ENCODE data around the gene CNDP1.

CNDP1 gene

GRCh38 chr18:74513149-74513882, 21.0 kb upstream of the CNDP1 start:
- Histone ChIP-seq H3K27me3 (replicated peaks; ENCODE audit: control insufficient read depth, insufficient read depth, low read length, poor library complexity, severe bottlenecking) (no peaks in the 10 kb centered on the region), H3K4me1 (ENCODE audit: control insufficient read depth, insufficient read depth, low read length, poor library complexity, severe bottlenecking) (no peaks in the 10 kb centered on the region), H3K36me3 (ENCODE audit: control insufficient read depth, insufficient read depth, low read length) (peaks cover 85% of the 10 kb centered on the region), H3K9me3 (ENCODE audit: control insufficient read depth, low read length) (no peaks in the 10 kb centered on the region), H3K4me3 (ENCODE audit: insufficient read depth, low read depth, low read length, poor library complexity, severe bottlenecking) (no peak overlapping the region), H3K27ac (ENCODE audit: insufficient read depth, low read length, poor library complexity, severe bottlenecking) (no peak overlapping the region)
- no peak for DNase-seq

DNA sequence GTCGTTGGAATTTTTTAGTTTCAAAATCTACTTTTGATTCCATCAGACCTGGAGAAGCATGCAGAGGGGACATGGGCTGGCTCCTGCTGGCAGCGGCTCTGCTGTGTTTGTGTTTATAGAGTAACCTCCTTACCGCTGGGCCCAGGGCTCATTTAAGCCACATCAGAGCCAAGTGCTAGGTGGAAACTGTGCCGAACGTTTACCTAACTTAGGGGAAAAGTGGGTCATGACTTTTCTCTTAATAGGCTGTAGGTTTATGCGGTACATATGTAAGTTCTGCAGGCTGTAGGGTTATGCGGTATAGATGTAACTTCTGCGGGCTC, 20.5 kb upstream of the CNDP1 start:
- H3K36me3 ChIP-seq (ENCODE audit: control insufficient read depth, insufficient read depth, low read length): peaks cover 85% of the 10 kb centered on the region
- no peak overlapping the region for H3K27ac ChIP-seq (ENCODE audit: insufficient read depth, low read length, poor library complexity, severe bottlenecking)

GRCh38 chr18:74514860-74515495, 19.3 kb upstream of the CNDP1 start:
- no peak for DNase-seq
- no peaks in the 10 kb centered on the region for H3K9me3 ChIP-seq (ENCODE audit: control insufficient read depth, low read length)
- H3K27ac ChIP-seq (ENCODE audit: insufficient read depth, low read length, poor library complexity, severe bottlenecking): no peak overlapping the region
- no peaks in the 10 kb centered on the region for H3K27me3 ChIP-seq (replicated peaks; ENCODE audit: control insufficient read depth, insufficient read depth, low read length, poor library complexity, severe bottlenecking)
- H3K4me3 ChIP-seq (ENCODE audit: insufficient read depth, low read depth, low read length, poor library complexity, severe bottlenecking): no peak overlapping the region
- H3K4me1 ChIP-seq (ENCODE audit: control insufficient read depth, insufficient read depth, low read length, poor library complexity, severe bottlenecking): no peaks in the 10 kb centered on the region
- peaks cover 86% of the 10 kb centered on the region for H3K36me3 ChIP-seq (ENCODE audit: control insufficient read depth, insufficient read depth, low read length)

More for the DNA sequence above, 20.5 kb upstream of the CNDP1 start:
- H3K27me3 ChIP-seq (replicated peaks; ENCODE audit: control insufficient read depth, insufficient read depth, low read length, poor library complexity, severe bottlenecking): no peaks in the 10 kb centered on the region
- DNase-seq: no peak
- H3K4me1 ChIP-seq (ENCODE audit: control insufficient read depth, insufficient read depth, low read length, poor library complexity, severe bottlenecking): no peaks in the 10 kb centered on the region
- no peak overlapping the region for H3K4me3 ChIP-seq (ENCODE audit: insufficient read depth, low read depth, low read length, poor library complexity, severe bottlenecking)
- no peaks in the 10 kb centered on the region for H3K9me3 ChIP-seq (ENCODE audit: control insufficient read depth, low read length)

GRCh38 chr18:74515620-74516231, 18.6 kb upstream of the CNDP1 start:
- DNase-seq: no peak
- Histone ChIP-seq H3K4me1 (ENCODE audit: control insufficient read depth, insufficient read depth, low read length, poor library complexity, severe bottlenecking) (no peaks in the 10 kb centered on the region), H3K9me3 (ENCODE audit: control insufficient read depth, low read length) (no peaks in the 10 kb centered on the region), H3K4me3 (ENCODE audit: insufficient read depth, low read depth, low read length, poor library complexity, severe bottlenecking) (no peak overlapping the region), H3K27me3 (replicated peaks; ENCODE audit: control insufficient read depth, insufficient read depth, low read length, poor library complexity, severe bottlenecking) (no peaks in the 10 kb centered on the region), H3K36me3 (ENCODE audit: control insufficient read depth, insufficient read depth, low read length) (peaks cover 86% of the 10 kb centered on the region), H3K27ac (ENCODE audit: insufficient read depth, low read length, poor library complexity, severe bottlenecking) (no peak overlapping the region)

GRCh38 chr18:74516271-74517235, 17.7 kb upstream of the CNDP1 start:
- Histone ChIP-seq H3K4me3 (ENCODE audit: insufficient read depth, low read depth, low read length, poor library complexity, severe bottlenecking) (no peak overlapping the region), H3K27ac (ENCODE audit: insufficient read depth, low read length, poor library complexity, severe bottlenecking) (no peak overlapping the region), H3K9me3 (ENCODE audit: control insufficient read depth, low read length) (no peaks in the 10 kb centered on the region), H3K4me1 (ENCODE audit: control insufficient read depth, insufficient read depth, low read length, poor library complexity, severe bottlenecking) (no peaks in the 10 kb centered on the region), H3K27me3 (replicated peaks; ENCODE audit: control insufficient read depth, insufficient read depth, low read length, poor library complexity, severe bottlenecking) (no peaks in the 10 kb centered on the region), H3K36me3 (ENCODE audit: control insufficient read depth, insufficient read depth, low read length) (peaks cover 86% of the 10 kb centered on the region)
- no peak for DNase-seq

DNA sequence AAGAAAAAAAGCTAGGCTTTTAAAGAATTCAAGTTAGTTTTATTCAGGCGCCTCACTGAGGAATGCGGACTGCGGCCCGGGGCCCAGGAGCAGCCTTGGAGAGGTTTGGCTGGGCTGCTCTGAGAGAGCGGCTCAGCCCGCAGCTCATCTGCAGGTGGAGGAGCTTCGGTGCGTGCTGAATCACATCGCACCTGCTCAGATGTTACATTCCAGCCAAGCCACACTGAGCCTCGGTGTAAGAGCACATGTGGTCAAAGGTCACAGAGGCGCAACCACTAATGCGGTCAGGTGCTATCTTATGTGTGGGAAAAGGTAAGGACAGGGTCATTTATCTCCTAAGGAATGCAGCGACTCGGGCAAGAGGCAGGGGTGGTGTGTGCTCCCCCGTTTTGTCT, 17.1 kb upstream of the CNDP1 start:
- Histone ChIP-seq H3K27ac (ENCODE audit: insufficient read depth, low read length, poor library complexity, severe bottlenecking) (no peak overlapping the region), H3K4me1 (ENCODE audit: control insufficient read depth, insufficient read depth, low read length, poor library complexity, severe bottlenecking) (no peaks in the 10 kb centered on the region), H3K27me3 (replicated peaks; ENCODE audit: control insufficient read depth, insufficient read depth, low read length, poor library complexity, severe bottlenecking) (no peaks in the 10 kb centered on the region), H3K9me3 (ENCODE audit: control insufficient read depth, low read length) (no peaks in the 10 kb centered on the region), H3K36me3 (ENCODE audit: control insufficient read depth, insufficient read depth, low read length) (peaks cover 82% of the 10 kb centered on the region), H3K4me3 (ENCODE audit: insufficient read depth, low read depth, low read length, poor library complexity, severe bottlenecking) (no peak overlapping the region)
- DNase-seq: no peak

GRCh38 chr18:74518456-74519295, 15.6 kb upstream of the CNDP1 start:
- Histone ChIP-seq H3K4me3 (ENCODE audit: insufficient read depth, low read depth, low read length, poor library complexity, severe bottlenecking) (no peak overlapping the region), H3K4me1 (ENCODE audit: control insufficient read depth, insufficient read depth, low read length, poor library complexity, severe bottlenecking) (no peaks in the 10 kb centered on the region), H3K27me3 (replicated peaks; ENCODE audit: control insufficient read depth, insufficient read depth, low read length, poor library complexity, severe bottlenecking) (no peaks in the 10 kb centered on the region), H3K27ac (ENCODE audit: insufficient read depth, low read length, poor library complexity, severe bottlenecking) (no peak overlapping the region), H3K9me3 (ENCODE audit: control insufficient read depth, low read length) (no peaks in the 10 kb centered on the region), H3K36me3 (ENCODE audit: control insufficient read depth, insufficient read depth, low read length) (peaks cover 68% of the 10 kb centered on the region)
- no peak for DNase-seq

DNA sequence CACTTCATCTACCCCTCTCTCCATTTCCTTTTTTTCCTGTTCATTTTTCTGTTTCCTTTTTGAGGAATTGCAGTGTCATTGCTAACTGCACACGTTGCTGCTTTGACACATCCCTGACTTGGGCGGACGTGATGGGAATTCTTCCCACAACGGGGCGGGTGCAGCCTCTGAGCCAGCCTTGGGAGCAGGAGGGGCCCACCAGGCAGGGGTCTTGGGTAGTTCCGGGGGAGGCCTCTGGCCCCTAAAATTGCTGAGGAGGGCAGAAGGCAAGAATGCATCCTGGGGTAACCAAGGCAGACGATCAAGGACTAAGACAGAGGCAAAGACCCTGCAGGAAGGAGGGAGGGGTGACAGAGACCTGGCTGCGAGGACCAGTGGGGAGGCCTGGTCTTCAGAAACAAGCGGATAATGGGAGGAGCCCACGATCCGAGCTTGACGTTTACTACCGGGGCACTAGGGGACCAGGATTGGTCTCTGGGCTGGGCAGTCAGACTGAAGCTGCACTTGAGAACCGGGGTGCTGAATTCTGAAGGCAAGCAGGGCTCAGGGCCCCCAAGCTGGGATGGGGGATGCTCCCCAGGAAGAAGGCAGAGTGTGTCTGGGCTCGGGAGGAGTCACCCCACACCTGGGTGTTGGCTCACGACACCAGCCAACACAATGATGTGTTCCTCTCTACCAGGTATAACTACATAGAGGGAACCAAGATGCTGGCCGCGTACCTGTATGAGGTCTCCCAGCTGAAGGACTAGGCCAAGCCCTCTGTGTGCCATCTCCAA, 14.8 kb upstream of the CNDP1 start:
- Histone ChIP-seq H3K27ac (ENCODE audit: insufficient read depth, low read length, poor library complexity, severe bottlenecking) (no peak overlapping the region), H3K4me1 (ENCODE audit: control insufficient read depth, insufficient read depth, low read length, poor library complexity, severe bottlenecking) (no peaks in the 10 kb centered on the region), H3K4me3 (ENCODE audit: insufficient read depth, low read depth, low read length, poor library complexity, severe bottlenecking) (no peak overlapping the region), H3K27me3 (replicated peaks; ENCODE audit: control insufficient read depth, insufficient read depth, low read length, poor library complexity, severe bottlenecking) (no peaks in the 10 kb centered on the region), H3K36me3 (ENCODE audit: control insufficient read depth, insufficient read depth, low read length) (peaks cover 63% of the 10 kb centered on the region), H3K9me3 (ENCODE audit: control insufficient read depth, low read length) (no peaks in the 10 kb centered on the region)
- DNase-seq: no peak
